ENCODE data around the gene TET3.

DNA sequence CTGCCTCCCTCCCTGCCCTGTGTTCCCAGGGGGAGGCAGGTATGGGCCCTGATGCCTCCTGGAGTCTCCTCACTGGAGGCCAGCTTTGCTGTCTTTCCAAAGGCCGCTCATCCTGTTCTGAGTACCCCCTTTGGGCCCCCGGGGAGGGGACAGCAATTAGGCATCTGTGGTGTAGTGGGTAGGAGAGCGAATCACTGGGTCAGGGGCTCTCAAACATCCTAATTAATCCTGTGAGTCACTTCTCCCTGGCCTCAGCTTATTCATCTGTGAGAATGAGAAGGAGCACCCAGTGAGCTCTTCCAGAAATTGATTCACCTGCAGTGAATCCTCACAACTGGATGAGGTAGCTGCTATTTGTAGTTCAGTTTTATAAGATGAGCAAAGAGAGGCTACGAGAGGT is 16.4 kb downstream of the TET3 start:
- TF ChIP-seq CTCF (IDR thresholded peaks at IDR 0.05): no peak
- no peak for TF ChIP-seq POLR2A (IDR thresholded peaks at IDR 0.05)
- TF ChIP-seq EP300 (IDR thresholded peaks at IDR 0.05): no peak

All from tibial nerve (tissue), 4 donors.